ENCODE results near the gene SEZ6L2.

DNA sequence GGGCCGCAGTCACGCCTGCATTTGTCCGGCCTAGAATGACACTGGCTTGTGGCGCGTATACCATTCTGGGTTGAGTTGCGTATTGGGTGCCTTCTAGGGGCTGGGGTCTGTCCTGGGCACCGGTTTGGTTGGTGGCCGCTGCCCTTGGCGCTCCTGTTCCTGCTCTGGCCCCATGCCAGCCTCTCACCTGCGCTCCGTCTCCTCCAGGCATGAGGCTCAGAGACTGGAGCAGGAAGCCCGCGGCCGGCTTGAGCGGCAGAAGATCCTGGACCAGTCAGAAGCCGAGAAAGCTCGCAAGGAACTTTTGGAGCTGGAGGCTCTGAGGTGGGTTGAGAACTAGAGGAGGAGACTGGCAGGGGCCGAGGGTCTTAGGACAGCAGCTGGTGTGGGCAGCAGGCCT lies 53.7 kb downstream of the SEZ6L2 start:
- TF ChIP-seq, protein P1, sequence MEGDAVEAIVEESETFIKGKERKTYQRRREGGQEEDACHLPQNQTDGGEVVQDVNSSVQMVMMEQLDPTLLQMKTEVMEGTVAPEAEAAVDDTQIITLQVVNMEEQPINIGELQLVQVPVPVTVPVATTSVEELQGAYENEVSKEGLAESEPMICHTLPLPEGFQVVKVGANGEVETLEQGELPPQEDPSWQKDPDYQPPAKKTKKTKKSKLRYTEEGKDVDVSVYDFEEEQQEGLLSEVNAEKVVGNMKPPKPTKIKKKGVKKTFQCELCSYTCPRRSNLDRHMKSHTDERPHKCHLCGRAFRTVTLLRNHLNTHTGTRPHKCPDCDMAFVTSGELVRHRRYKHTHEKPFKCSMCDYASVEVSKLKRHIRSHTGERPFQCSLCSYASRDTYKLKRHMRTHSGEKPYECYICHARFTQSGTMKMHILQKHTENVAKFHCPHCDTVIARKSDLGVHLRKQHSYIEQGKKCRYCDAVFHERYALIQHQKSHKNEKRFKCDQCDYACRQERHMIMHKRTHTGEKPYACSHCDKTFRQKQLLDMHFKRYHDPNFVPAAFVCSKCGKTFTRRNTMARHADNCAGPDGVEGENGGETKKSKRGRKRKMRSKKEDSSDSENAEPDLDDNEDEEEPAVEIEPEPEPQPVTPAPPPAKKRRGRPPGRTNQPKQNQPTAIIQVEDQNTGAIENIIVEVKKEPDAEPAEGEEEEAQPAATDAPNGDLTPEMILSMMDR (IDR thresholded peaks at IDR 0.05), result no peak
- TF ChIP-seq ZFX (IDR thresholded peaks at IDR 0.05; ENCODE audit: borderline replicate concordance), result no peak
